ENCODE results near the gene CNMD.
"Not testable (repeated sequence)": the region's sequence is repeated elsewhere in the genome, so short reads cannot be mapped to it uniquely, and the experiment has no call there.

CNMD gene

GRCh38 chr13:52744842-52745375 lies 5.3 kb upstream of the CNMD start:
- DNase-seq (ENCODE audit: low read depth in 2 of 2): no peak

- DNase-seq (ENCODE audit: low read depth in 2 of 2): no peak
Measured at GRCh38 chr13:52743988-52744387, 4.4 kb upstream of the CNMD start.

- no peak for DNase-seq (ENCODE audit: low read depth in 2 of 2)
Measured at GRCh38 chr13:52743569-52743968, 3.9 kb upstream of the CNMD start.

GRCh38 chr13:52738719-52739467 lies 727 bp downstream of the CNMD start:
- no peak for DNase-seq (ENCODE audit: low read depth in 2 of 2)

- no peak for DNase-seq (ENCODE audit: low read depth in 2 of 2)
Measured at GRCh38 chr13:52737965-52738364, 1.7 kb downstream of the CNMD start.

- DNase-seq (ENCODE audit: low read depth in 2 of 2): no peak
Measured at GRCh38 chr13:52737451-52737850, 2.2 kb downstream of the CNMD start.

- DNase-seq (ENCODE audit: low read depth in 2 of 2): no peak
Measured at GRCh38 chr13:52736891-52737290, 2.7 kb downstream of the CNMD start.

GRCh38 chr13:52734075-52734623 lies 5.5 kb downstream of the CNMD start:
- no peak for DNase-seq (ENCODE audit: low read depth in 2 of 2)

- DNase-seq (ENCODE audit: low read depth in 2 of 2): no peak
Measured at GRCh38 chr13:52726258-52726657, 13.4 kb downstream of the CNMD start.

- DNase-seq (ENCODE audit: low read depth in 2 of 2): no peak
Measured at GRCh38 chr13:52725302-52725701, 14.3 kb downstream of the CNMD start.

- no peak for DNase-seq (ENCODE audit: low read depth in 2 of 2)
Measured at GRCh38 chr13:52723181-52723580, 16.4 kb downstream of the CNMD start.

- DNase-seq (ENCODE audit: low read depth in 2 of 2): not testable (repeated sequence)
Measured at GRCh38 chr13:52721356-52721755, 18.3 kb downstream of the CNMD start.

- DNase-seq (ENCODE audit: low read depth in 2 of 2): not testable (repeated sequence)
Measured at GRCh38 chr13:52720904-52721303, 18.7 kb downstream of the CNMD start.

GRCh38 chr13:52713894-52714293 lies 25.7 kb downstream of the CNMD start:
- DNase-seq (ENCODE audit: low read depth in 2 of 2): no peak

- no peak for DNase-seq (ENCODE audit: low read depth in 2 of 2)
Measured at GRCh38 chr13:52712385-52712784, 27.2 kb downstream of the CNMD start.

GRCh38 chr13:52711286-52711685 lies 28.3 kb downstream of the CNMD start:
- DNase-seq (ENCODE audit: low read depth in 2 of 2): no peak

- DNase-seq (ENCODE audit: low read depth in 2 of 2): not testable (repeated sequence)
Measured at GRCh38 chr13:52708266-52708665, 31.4 kb downstream of the CNMD start.

GRCh38 chr13:52707375-52707774 lies 32.2 kb downstream of the CNMD start:
- DNase-seq (ENCODE audit: low read depth in 2 of 2): no peak

- DNase-seq (ENCODE audit: low read depth in 2 of 2): no peak
Measured at GRCh38 chr13:52706081-52706480, 33.5 kb downstream of the CNMD start.

- DNase-seq (ENCODE audit: low read depth in 2 of 2): no peak
Measured at GRCh38 chr13:52703482-52703881, 36.1 kb downstream of the CNMD start.

GRCh38 chr13:52701728-52702465 lies 37.7 kb downstream of the CNMD start:
- DNase-seq (ENCODE audit: low read depth in 2 of 2): no peak

- DNase-seq (ENCODE audit: low read depth in 2 of 2): no peak
Measured at GRCh38 chr13:52696566-52696965, 43.1 kb downstream of the CNMD start.

- no peak for DNase-seq (ENCODE audit: low read depth in 2 of 2)
Measured at GRCh38 chr13:52695856-52696255, 43.8 kb downstream of the CNMD start.

Measured in activated CD4-positive, alpha-beta T cell treated with anti-CD3 and anti-CD28 coated beads for 24 hours (primary cell).